ENCODE data around the gene ACSL6.

GRCh38 chr5:132023258-132024116 is 12.0 kb upstream of the ACSL6 start:
- TF ChIP-seq CTCF (IDR thresholded peaks at IDR 0.05) = no peak
- TF ChIP-seq KAT7 (CRISPR knock-in tag; IDR thresholded peaks at IDR 0.05; ENCODE audit: borderline replicate concordance) = no peak
- TF ChIP-seq NR2C2 (CRISPR knock-in tag; IDR thresholded peaks at IDR 0.05) = no peak
- no peak for TF ChIP-seq OVOL2 (CRISPR knock-in tag; IDR thresholded peaks at IDR 0.05; ENCODE audit: borderline replicate concordance)
- no peak for TF ChIP-seq ZNF138 (CRISPR knock-in tag; conservative IDR thresholded peaks at IDR 0.05)
- TF ChIP-seq USF2 (CRISPR knock-in tag; IDR thresholded peaks at IDR 0.05) = no peak
